Activated gamma-delta T cell treated with anti-CD3 and anti-CD28 coated beads, Interleukin-2, amount 50 U/mL, for 16 hours (primary cell): ENCODE measurements around the gene EMILIN2.

ENCODE experiments used
- DNase-seq: peaks from one replicate; pipeline ENCODE4 v3.0.0-alpha.2; 2020; ENCODE audit warnings: low read depth

The EMILIN2 gene

DNA sequence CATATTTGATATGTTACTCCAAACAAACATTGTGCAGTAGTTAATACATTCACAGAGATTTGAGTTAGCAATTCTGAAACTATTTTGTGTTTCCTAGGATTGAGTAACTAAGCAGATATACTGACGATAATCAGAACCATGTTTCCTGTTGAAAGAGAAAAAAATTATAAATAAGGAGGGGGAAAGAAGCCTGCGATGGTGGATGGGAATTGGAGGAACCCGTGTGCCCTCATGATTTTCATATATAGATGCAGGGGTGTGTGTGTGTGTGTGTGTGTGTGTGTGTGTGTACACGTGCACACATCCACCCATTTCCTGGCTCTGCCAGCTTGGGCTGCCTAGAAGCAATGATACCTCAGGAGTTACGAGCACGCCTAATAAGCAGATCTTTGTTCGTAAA is 109.2 kb downstream of the EMILIN2 start:
- no peak for DNase-seq

- no peak for DNase-seq
These were observed 112.1 kb downstream of the EMILIN2 start for GRCh38 chr18:2958819-2959298.

DNA sequence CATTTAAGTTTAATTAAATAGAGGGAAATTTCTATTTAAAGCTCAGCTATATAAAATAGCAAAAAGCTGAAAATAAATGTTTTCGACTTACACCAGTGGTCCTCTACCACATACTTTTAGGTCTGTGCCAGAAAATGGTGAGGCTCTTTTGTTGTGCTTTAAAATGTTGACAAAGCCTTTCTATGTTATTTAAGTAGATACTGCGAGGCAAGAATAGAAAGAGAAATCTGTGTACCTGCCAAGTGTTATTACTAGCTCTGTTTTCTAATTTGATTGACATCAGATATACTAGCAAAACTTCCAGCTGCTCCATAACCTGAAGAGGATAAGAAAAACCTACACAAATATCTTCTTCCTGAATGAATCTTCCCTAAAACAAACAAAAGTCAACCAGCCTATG is 112.5 kb downstream of the EMILIN2 start:
- DNase-seq, result no peak

- DNase-seq, result no peak
These were observed 114.3 kb downstream of the EMILIN2 start for GRCh38 chr18:2960983-2961696.

- no peak for DNase-seq
These were observed 115.0 kb downstream of the EMILIN2 start for GRCh38 chr18:2961821-2962220.

GRCh38 chr18:2963048-2963447 is 116.2 kb downstream of the EMILIN2 start:
- DNase-seq, result no peak

DNA sequence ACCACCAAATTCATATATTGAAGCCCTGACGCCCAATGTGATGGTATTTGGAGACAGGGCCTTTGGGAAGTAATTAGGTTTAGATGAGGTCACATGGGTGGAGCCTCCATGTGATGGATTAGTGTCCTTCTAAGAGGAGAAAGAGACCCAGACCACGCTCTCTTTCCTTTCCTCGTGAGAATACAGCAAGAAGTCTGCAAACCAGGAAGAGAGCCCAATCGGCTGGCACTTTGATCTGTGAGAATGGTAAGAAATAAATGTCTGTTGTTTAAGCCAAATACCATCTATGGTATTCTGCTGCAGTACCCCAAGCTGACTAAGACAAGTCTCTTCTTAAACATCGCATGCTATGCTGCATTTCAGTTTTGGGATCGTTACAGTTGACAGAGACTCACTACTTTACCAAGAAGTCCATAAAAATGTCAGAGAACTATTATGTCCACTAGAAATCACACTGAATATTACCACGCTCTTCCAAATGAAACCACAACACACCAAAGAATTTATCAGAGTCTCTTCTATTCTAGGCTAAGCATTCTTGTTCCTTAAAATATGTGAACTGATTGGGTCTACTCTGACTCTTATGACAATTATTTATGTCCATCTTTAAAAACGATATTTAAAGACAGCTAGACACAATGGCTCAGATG is 117.7 kb downstream of the EMILIN2 start:
- DNase-seq, result no peak
